Measurements from ENCODE around the gene DCLK1.

DNA sequence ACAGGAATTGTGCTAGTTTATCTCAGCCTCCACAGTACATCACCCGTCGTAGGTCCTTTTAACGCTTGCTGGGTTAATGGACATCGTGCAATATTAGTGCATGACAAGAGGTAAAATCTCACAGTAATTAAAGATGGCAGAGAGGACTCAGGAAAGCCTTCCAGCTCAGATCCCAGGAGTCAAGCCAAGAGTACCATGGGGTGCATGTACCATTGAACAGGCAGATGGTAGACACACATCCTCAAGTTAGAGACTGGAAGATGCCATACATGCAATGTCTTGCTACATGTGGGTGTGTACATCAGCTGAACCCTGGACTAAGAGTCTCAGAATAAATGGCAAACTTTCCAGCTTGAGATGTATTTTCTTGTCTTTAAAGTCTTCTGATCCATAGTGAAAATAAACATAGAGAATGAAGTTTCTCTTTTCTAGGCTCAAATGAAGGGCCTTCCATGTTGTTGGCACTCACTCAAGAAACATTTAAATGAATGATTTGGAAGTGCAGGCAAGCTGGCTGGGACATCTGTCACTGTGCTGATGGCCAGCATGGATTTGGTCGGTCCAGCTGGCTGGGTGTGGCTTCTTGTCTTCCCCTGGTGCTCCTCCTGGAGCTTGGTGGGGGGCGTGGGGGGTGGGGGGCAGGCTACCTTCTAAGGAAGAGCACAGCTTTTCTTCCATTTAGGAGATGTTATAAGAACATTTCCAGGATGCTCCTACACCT lies 363.8 kb downstream of the DCLK1 start:
- TF ChIP-seq, protein P1, sequence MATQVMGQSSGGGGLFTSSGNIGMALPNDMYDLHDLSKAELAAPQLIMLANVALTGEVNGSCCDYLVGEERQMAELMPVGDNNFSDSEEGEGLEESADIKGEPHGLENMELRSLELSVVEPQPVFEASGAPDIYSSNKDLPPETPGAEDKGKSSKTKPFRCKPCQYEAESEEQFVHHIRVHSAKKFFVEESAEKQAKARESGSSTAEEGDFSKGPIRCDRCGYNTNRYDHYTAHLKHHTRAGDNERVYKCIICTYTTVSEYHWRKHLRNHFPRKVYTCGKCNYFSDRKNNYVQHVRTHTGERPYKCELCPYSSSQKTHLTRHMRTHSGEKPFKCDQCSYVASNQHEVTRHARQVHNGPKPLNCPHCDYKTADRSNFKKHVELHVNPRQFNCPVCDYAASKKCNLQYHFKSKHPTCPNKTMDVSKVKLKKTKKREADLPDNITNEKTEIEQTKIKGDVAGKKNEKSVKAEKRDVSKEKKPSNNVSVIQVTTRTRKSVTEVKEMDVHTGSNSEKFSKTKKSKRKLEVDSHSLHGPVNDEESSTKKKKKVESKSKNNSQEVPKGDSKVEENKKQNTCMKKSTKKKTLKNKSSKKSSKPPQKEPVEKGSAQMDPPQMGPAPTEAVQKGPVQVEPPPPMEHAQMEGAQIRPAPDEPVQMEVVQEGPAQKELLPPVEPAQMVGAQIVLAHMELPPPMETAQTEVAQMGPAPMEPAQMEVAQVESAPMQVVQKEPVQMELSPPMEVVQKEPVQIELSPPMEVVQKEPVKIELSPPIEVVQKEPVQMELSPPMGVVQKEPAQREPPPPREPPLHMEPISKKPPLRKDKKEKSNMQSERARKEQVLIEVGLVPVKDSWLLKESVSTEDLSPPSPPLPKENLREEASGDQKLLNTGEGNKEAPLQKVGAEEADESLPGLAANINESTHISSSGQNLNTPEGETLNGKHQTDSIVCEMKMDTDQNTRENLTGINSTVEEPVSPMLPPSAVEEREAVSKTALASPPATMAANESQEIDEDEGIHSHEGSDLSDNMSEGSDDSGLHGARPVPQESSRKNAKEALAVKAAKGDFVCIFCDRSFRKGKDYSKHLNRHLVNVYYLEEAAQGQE (IDR thresholded peaks at IDR 0.05; ENCODE audit: insufficient read depth in 1 of 2, low read depth in 2 of 2, low read length in 2 of 2) = no peak
- no peak for TF ChIP-seq POLR2AphosphoS5 (IDR thresholded peaks at IDR 0.05; ENCODE audit: low read depth, low read length)
- TF ChIP-seq TAF1 (IDR thresholded peaks at IDR 0.05; ENCODE audit: borderline replicate concordance, insufficient read depth, low read length) = no peak
- no peak for TF ChIP-seq SIN3A (IDR thresholded peaks at IDR 0.05; ENCODE audit: borderline replicate concordance, insufficient read depth, low read length)
- TF ChIP-seq FOXP2 (optimal IDR thresholded peaks at IDR 0.05; ENCODE audit: borderline replicate concordance, extremely low read depth, extremely low read length, insufficient read depth) = no peak
